Activated T-helper 17 cell treated with anti-CD3 and anti-CD28 coated beads, Interleukin-2, amount 50 U/mL, for 72 hours (primary cell): ENCODE measurements around the gene NRXN2. TPM values are rescaled to one million over a fixed set of nuclear protein-coding genes. Genes with fewer than 3 reads are reported as not detected.

Source experiments
- ATAC-seq: fragments of 150-1000 bp; cut with Tn5 transposase; replicated peaks from 2 replicates; pipeline ENCODE4 v1.10.0; 2021; ENCODE audit warnings: mild to moderate bottlenecking, moderate library complexity
- H3K27ac Mint-ChIP-seq: one replicate; pipeline ENCODE4 v1.8.0; 2022; ENCODE audit warnings: mixed read lengths
- H3K27me3 Mint-ChIP-seq: one replicate; pipeline ENCODE4 v1.8.0; 2022; ENCODE audit warnings: mixed read lengths
- H3K36me3 Mint-ChIP-seq: one replicate; pipeline ENCODE4 v1.8.0; 2022; ENCODE audit warnings: low read depth, mild to moderate bottlenecking, mixed read lengths
- H3K4me1 Mint-ChIP-seq: one replicate; pipeline ENCODE4 v1.8.0; 2022; ENCODE audit warnings: mixed read lengths
- H3K4me3 Mint-ChIP-seq: one replicate; pipeline ENCODE4 v1.8.0; 2022; ENCODE audit warnings: mild to moderate bottlenecking, mixed read lengths
- H3K9me3 Mint-ChIP-seq: one replicate; pipeline ENCODE4 v1.8.0; 2022; ENCODE audit warnings: mixed read lengths
- total RNA-seq, 2 donors: library from RNA; stranded (reverse); gene quantifications; one replicate each; pipeline ENCODE4 v1.2.3, GENCODE V29; 2022

Gene NRXN2
- total RNA-seq, 2 donors from 2014 or later, result 0.11 to 1.2 TPM

GRCh38 chr11:64591257-64592233 lies 131.5 kb downstream of the NRXN2 start:
- ATAC-seq, result no peak
- no peak overlapping the region for H3K4me3 Mint-ChIP-seq
- H3K27me3 Mint-ChIP-seq, result peaks cover 17% of the 10 kb centered on the region
- no peaks in the 10 kb centered on the region for H3K36me3 Mint-ChIP-seq
- H3K27ac Mint-ChIP-seq, result no peak overlapping the region
- H3K9me3 Mint-ChIP-seq, result peaks cover 14% of the 10 kb centered on the region
- H3K4me1 Mint-ChIP-seq, result no peaks in the 10 kb centered on the region

DNA sequence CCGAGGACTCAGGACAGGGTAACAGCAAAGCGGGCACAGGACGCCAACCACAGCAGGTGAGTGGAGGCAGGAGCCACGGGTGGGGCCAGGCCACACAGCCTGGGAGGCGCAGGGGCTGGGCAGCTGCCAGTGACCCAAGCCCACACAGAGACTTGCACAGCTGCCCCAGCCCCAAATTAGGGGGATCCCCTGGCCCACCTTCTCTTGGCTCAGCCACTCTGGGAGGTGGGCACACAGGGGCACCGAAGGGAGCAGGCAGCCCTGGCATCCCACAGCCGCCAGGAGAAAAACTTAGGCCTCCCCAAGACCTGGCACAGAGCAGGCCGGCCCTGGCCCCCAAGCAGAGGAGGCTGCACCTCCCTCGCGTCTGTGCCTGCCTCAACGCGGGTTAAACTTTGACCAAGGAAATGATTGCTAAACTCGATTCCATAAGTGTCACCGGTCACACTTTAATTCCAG lies 132.2 kb downstream of the NRXN2 start, which contains the start of gene SLC22A12:
TSS of gene SLC22A12 (plus strand) at position 458 of the 459 bp plus-strand sequence. CDS start 337 bp downstream, outside the sequence.
- Mint-ChIP-seq H3K27me3 (peaks cover 22% of the 10 kb centered on the region), H3K4me1 (no peaks in the 10 kb centered on the region), H3K27ac (no peak within 1 kb of the TSS), H3K4me3 (no peak within 1 kb of the TSS), H3K36me3 (no peaks in the 10 kb centered on the region), H3K9me3 (peaks cover 14% of the 10 kb centered on the region)
- no peak for ATAC-seq

DNA sequence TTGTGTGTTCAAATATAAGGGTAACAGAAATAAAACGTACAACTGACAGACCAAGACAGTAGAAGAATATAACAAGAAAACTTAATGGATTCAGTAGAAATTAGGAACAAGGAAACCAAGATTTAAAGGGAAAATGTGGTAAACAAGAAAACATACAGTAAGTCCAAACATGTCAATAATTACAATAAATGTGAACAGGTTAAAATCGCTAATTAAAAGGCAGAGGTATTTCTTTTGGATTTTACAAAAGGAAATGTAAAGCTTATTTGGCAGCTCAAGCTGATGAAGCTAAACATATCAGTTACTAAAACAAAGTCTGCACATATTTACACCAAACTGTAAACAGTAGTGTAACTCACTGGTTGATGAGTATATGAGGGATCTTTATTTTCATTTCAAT lies 134.3 kb downstream of the NRXN2 start:
- H3K27me3 Mint-ChIP-seq, result peaks cover 29% of the 10 kb centered on the region
- no peak overlapping the region for H3K27ac Mint-ChIP-seq
- peaks cover 5% of the 10 kb centered on the region for H3K4me1 Mint-ChIP-seq
- ATAC-seq, result no peak
- H3K36me3 Mint-ChIP-seq, result no peaks in the 10 kb centered on the region
- H3K4me3 Mint-ChIP-seq, result no peak overlapping the region
- peaks cover 14% of the 10 kb centered on the region for H3K9me3 Mint-ChIP-seq

GRCh38 chr11:64586366-64586765 lies 136.6 kb downstream of the NRXN2 start:
- H3K9me3 Mint-ChIP-seq, result peaks cover 14% of the 10 kb centered on the region
- peaks cover 29% of the 10 kb centered on the region for H3K27me3 Mint-ChIP-seq
- no peak overlapping the region for H3K27ac Mint-ChIP-seq
- H3K4me1 Mint-ChIP-seq, result peaks cover 5% of the 10 kb centered on the region
- no peak for ATAC-seq
- H3K4me3 Mint-ChIP-seq, result no peak overlapping the region
- H3K36me3 Mint-ChIP-seq, result no peaks in the 10 kb centered on the region

DNA sequence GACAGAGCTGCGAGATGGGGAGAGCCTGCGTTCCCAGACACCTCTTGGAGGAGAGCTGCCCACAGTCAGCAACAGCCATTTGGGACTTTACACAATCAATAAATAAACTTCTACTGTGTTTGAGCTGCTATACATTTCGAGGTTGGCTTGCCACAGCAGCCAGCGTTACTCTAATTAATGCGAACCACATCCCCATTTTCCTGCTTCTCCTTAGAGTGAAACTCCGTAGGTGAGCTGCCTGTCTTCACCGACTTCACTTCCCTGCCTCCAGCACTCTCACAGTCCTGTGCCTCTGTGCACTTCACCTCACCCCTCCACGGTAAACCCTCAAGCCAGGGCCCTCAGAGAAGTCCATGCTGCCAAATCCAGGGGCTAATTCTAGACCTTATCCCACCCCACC lies 137.8 kb downstream of the NRXN2 start:
- Mint-ChIP-seq H3K4me3 (no peak overlapping the region), H3K36me3 (no peaks in the 10 kb centered on the region), H3K4me1 (peaks cover 5% of the 10 kb centered on the region), H3K27ac (no peak overlapping the region), H3K27me3 (peaks cover 29% of the 10 kb centered on the region), H3K9me3 (peaks cover 14% of the 10 kb centered on the region)
- no peak for ATAC-seq

DNA sequence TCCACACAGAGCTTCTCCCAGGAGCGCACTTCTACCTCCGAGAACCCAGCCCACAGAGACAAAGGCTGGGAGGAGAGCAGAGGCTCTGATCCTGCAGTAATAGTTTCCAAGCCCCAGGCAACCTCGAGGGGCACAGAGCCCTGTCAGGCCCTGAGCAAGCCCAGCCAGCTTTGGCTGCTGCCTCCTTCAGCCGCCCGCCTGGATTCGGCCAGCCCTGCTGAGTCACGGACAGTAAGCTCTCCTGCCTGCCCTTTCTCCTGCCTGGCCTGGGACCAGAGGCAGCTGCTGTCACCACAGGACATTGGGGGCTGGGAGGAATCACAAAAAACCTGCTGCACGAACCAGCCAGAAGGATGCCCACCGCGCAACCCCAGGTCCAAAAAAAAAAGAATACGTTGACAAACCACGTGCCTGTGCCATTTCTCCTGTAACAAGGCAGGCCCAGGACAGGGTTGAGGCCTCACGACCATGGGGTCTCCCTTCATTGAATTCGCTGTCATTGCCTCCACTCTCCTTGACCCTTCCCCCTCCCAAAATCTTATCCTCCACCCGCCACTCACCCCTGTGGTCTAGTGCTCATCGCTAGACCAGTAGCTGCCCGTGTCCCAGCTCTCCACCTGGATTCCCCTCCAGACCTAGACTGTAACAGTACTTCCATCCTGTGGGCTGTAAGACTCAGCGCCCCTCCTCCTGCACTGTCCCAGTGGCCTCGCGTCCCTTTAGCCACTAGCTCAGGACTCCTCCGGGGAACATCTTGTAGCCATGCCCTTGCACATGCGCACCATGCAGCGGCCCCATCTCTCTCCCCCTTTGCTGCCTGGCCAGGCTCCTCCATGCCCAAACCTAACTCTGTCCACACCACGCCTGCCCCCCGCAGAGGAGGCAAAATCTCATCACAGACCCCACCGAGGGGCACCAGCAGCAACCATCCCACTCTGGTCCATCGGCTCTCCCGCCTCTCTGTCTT lies 139.4 kb downstream of the NRXN2 start:
- Mint-ChIP-seq H3K36me3 (no peaks in the 10 kb centered on the region), H3K4me3 (no peak overlapping the region), H3K27me3 (peaks cover 26% of the 10 kb centered on the region), H3K27ac (no peak overlapping the region), H3K9me3 (peaks cover 9% of the 10 kb centered on the region), H3K4me1 (peaks cover 5% of the 10 kb centered on the region)
- no peak for ATAC-seq

DNA sequence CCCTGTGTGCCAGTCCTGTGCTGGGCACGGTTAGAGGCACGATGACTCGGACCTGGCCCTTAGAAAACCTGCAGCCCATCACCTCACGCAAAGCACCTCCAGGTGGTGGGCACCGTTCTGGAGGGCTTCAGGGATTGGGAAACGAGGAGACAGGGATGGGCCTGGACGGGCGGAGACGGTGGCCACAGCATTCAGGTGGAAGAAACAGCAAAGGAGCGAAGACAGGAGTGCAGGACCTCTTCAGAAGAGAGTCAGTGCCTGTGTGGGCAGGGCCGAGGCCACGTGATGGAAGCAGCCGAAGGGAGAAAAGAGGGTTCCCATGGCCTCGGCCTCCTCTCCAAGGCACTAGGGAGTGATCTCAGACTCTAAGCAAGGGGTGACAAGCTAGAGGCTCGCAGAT lies 140.1 kb downstream of the NRXN2 start:
- peaks cover 5% of the 10 kb centered on the region for H3K4me1 Mint-ChIP-seq
- H3K4me3 Mint-ChIP-seq, result no peak overlapping the region
- ATAC-seq, result no peak
- H3K27me3 Mint-ChIP-seq, result peaks cover 19% of the 10 kb centered on the region
- peaks cover 2% of the 10 kb centered on the region for H3K9me3 Mint-ChIP-seq
- no peaks in the 10 kb centered on the region for H3K36me3 Mint-ChIP-seq
- no peak overlapping the region for H3K27ac Mint-ChIP-seq

GRCh38 chr11:64581057-64581523 lies 141.9 kb downstream of the NRXN2 start:
- no peaks in the 10 kb centered on the region for H3K36me3 Mint-ChIP-seq
- peaks cover 5% of the 10 kb centered on the region for H3K4me1 Mint-ChIP-seq
- peaks cover 18% of the 10 kb centered on the region for H3K27me3 Mint-ChIP-seq
- no peaks in the 10 kb centered on the region for H3K9me3 Mint-ChIP-seq
- ATAC-seq, result no peak
- H3K27ac Mint-ChIP-seq, result no peak overlapping the region
- no peak overlapping the region for H3K4me3 Mint-ChIP-seq

DNA sequence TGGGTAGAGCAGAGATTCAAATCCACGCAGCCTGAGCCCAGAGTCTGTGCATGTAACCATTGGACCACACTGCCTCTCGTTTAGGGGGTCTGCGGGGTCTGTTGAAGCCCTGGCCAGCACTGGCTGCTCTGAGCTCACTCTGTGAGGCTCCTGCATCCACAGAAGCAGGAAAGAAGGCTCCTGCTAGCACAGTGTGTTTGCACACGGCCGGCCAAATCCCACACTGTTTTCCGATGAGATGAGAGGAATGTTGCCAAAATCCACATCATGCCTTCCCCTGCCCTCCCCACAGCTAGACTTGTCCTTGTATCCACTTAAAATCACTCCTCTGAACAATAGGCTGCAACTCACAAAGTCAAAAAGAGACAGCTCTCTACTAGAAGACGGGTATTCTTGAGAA lies 142.6 kb downstream of the NRXN2 start:
- H3K9me3 Mint-ChIP-seq, result no peaks in the 10 kb centered on the region
- H3K4me3 Mint-ChIP-seq, result no peak overlapping the region
- H3K4me1 Mint-ChIP-seq, result peaks cover 5% of the 10 kb centered on the region
- no peak for ATAC-seq
- H3K36me3 Mint-ChIP-seq, result no peaks in the 10 kb centered on the region
- no peak overlapping the region for H3K27ac Mint-ChIP-seq
- H3K27me3 Mint-ChIP-seq, result peaks cover 18% of the 10 kb centered on the region

DNA sequence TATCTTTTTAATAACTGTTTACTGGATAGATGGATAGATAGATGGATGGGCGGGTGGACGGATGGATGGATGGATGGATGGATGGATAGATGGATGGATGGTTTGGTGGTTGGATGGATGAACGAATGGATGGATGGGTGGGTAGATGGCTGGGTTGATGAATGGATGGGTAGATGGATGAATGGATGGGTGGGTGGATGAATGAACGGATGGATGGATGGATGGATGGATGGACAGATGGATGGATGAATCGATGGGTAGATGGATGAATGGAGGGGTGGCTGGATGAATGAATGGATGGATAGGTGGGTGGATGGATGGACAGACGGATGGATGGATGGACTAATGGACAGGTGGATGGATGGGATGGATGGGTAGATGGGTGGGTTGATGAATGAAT lies 145.8 kb downstream of the NRXN2 start:
- Mint-ChIP-seq H3K36me3 (no peaks in the 10 kb centered on the region), H3K4me1 (no peaks in the 10 kb centered on the region), H3K9me3 (no peaks in the 10 kb centered on the region), H3K27me3 (peaks cover 16% of the 10 kb centered on the region), H3K27ac (no peak overlapping the region), H3K4me3 (no peak overlapping the region)
- ATAC-seq, result no peak

DNA sequence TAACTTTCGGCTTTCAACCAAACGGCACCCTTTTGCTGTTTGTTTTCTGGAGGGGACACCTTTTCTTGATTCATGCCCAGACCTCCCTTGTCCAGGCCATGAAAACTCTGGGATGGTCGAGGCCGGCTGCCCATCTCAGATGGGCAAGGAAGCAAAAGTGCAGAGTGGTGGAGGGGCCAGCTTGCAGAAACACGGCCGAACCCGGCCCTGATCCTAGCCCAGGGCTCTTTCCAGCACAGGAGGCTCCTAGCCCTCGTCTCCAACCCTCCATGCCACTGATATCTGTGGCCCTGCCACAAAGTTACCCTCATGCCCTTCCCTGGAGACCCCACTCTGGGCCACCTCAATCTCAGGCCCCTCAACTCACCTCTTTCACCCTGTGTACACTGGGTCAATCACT lies 150.9 kb downstream of the NRXN2 start:
- no peak overlapping the region for H3K27ac Mint-ChIP-seq
- H3K36me3 Mint-ChIP-seq, result no peaks in the 10 kb centered on the region
- no peak for ATAC-seq
- no peaks in the 10 kb centered on the region for H3K9me3 Mint-ChIP-seq
- no peak overlapping the region for H3K4me3 Mint-ChIP-seq
- no peaks in the 10 kb centered on the region for H3K4me1 Mint-ChIP-seq
- peaks cover 10% of the 10 kb centered on the region for H3K27me3 Mint-ChIP-seq

DNA sequence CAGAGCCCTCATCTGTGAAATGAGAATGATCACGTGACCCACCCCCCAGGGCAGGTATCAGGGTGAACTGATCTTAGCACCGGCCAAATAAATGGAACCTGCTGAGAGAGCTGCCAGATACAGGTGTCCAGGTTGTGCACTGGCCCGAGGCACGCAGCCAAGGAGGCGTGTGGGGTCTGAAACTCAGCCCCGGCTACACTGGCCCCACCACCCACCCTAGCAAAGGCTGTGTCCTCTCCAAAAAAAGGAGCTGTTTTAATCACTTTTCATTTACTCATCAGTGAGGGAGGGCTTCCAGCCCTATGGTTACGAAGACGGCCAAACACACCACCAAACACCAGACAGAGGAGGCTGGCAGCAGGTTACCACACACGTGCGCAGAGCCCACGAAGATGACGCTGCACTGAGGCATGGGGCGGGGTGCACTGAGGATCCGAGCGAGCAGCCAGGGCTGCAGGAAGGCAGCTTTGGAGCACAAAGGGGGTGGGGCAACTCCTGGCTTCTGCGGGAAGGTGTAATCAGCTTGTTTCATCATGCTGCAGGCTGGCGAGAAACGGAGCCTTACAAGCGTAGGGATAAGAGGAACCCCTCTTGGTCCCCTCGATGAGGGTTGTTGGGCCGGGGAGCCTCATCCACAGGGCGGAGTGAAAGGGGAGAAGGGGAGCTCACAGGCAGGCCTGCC lies 151.4 kb downstream of the NRXN2 start:
- Mint-ChIP-seq H3K4me3 (no peak overlapping the region), H3K9me3 (no peaks in the 10 kb centered on the region), H3K4me1 (peaks cover 3% of the 10 kb centered on the region), H3K36me3 (no peaks in the 10 kb centered on the region), H3K27me3 (peaks cover 5% of the 10 kb centered on the region), H3K27ac (no peak overlapping the region)
- no peak for ATAC-seq

DNA sequence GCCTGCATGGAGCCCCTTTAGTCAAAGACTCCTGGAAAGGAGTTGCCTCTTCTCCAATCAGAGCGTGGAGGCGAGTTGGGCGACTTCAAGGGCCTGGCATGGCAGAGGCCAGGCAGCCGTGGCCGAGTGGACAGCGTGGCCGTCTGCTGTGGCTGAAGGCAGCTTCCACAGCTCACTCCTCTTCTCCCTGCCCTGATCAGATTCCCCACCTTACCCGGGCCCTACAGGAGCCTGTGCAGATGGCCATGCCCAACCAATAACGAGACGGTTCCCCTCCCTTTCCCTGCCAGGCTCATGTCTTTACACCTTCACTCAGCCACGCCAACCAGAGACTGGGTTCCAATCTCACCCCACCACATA lies 152.0 kb downstream of the NRXN2 start:
- Mint-ChIP-seq H3K4me1 (peaks cover 5% of the 10 kb centered on the region), H3K27me3 (peaks cover 5% of the 10 kb centered on the region), H3K4me3 (no peak overlapping the region), H3K9me3 (no peaks in the 10 kb centered on the region), H3K36me3 (no peaks in the 10 kb centered on the region), H3K27ac (no peak overlapping the region)
- ATAC-seq, result no peak

GRCh38 chr11:64570341-64570740 lies 152.7 kb downstream of the NRXN2 start:
- Mint-ChIP-seq H3K4me3 (no peak overlapping the region), H3K27me3 (peaks cover 5% of the 10 kb centered on the region), H3K4me1 (peaks cover 5% of the 10 kb centered on the region), H3K27ac (no peak overlapping the region), H3K9me3 (no peaks in the 10 kb centered on the region), H3K36me3 (no peaks in the 10 kb centered on the region)
- no peak for ATAC-seq
